DLD1 (cell line): ENCODE data around the gene IL5RA.

ENCODE experiments used
- in situ Hi-C: cut with HindIII; loops from 2 replicates; pipeline ENCODE4 v1.10.0; 2017; ENCODE audit warnings: low sequenced_read_pairs

IL5RA gene, protein sequence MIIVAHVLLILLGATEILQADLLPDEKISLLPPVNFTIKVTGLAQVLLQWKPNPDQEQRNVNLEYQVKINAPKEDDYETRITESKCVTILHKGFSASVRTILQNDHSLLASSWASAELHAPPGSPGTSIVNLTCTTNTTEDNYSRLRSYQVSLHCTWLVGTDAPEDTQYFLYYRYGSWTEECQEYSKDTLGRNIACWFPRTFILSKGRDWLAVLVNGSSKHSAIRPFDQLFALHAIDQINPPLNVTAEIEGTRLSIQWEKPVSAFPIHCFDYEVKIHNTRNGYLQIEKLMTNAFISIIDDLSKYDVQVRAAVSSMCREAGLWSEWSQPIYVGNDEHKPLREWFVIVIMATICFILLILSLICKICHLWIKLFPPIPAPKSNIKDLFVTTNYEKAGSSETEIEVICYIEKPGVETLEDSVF

DNA sequence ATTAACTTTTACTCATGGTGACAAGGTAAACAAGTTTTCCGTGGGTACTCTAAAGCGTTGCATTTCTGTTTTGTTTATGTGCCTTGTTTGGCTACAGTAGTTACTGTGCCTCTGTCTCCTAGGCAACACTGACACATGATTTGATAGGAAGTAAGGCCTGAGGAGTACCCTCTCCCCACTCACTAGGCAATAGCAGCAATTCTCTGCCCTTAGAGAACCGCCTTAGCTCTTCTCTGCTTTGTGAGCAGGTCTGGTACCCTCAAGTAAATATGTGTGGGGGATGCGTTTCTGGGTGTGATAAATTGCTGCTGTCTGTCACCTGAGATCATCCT lies at the start of gene IL5RA:
Gene IL5RA, minus strand, starts transcription at position 76 of the 332 bp plus-strand sequence. CDS start 5,390 bp downstream, outside the sequence.
- in situ Hi-C loops = no loop called here

DNA sequence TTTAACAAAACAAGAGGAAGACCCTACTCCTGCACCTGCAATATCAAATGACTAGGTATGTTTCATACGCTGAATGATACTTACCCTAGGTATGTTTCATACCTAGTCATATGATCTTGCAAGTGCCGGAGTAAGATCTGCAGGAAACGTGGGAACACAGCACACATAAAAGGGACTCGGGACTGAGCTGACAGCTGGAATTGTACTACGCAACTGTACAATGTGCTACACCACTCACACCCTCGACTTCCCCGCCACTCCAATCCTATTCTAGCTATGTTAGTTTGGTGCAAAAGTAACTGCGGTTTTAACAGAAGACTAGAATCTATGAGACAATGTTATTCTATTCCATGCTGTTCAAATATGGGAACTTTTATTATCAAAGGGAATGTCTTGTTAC lies 47.3 kb upstream of the IL5RA start:
- in situ Hi-C loops = no loop called here

DNA sequence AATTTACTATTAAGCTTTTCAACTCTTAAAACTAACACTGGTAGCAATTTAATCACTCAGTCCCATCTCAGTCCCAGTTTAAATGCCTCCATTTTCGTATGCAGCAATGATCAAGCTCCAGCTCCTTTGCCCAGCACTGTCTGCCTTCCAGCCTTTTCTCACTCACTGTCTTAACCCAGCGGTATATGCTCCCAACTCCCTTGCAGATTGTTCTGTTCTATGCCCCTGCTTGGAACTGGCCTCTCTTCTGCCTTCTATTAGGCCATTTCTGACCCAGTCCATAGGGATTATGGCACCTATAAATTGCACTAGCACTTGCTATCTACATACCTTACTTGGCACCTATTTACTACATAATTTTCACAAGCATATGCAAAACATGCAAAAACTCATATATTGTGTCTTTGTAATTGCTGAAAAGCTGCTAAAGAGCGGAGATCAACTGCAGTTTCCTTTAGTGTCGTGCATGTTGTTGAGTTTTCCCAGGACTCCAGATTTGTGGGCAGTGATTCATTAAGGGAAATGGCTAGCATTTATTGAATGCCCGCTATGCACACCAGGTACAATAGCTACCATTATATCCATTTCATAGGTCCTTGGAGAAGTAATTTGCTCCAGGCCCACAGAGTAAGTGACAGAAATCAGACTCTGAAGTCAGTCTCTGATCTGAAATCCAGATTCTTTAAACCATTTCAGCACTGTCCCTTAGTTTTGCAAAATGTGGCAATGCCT lies 44.9 kb upstream of the IL5RA start:
- in situ Hi-C loops = no loop called here

DNA sequence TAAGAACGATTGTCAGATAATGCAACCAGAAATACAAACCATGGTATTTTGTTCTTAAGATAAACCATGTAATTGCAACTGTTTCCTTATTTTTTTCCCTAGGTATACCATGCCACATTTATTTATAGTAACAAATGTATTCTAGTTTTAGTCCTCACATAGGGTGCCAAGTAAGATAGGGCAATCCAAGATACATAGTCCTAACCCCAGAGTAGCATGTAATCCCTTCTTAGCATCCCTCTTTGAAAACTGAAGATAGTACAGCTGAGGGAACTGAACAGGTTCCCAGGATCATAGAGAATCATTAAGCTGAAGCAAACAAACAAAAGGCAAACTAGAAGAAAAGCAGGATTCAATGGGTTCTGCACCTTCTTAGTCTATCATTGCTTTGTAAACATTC lies 41.3 kb upstream of the IL5RA start:
- in situ Hi-C loops = no loop called here

DNA sequence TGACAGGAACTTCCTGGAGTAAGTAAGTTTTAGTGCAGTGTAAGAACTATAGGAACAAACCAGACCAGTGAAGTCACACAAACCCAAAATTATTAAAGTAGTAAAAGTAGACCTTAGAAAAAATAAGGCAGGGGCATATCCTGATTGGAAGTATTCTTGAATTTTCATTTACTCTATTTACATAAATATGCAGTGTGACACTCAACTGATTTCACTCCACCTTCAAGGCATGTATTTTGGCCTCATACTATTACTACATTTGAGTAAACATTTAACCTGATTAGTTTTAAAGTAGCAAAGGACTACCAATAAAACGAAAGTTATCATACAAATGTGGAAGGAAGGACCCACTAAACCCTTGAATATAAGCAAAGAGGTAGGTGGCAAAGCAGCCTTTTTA lies 39.4 kb upstream of the IL5RA start:
- in situ Hi-C loops = no loop called here

DNA sequence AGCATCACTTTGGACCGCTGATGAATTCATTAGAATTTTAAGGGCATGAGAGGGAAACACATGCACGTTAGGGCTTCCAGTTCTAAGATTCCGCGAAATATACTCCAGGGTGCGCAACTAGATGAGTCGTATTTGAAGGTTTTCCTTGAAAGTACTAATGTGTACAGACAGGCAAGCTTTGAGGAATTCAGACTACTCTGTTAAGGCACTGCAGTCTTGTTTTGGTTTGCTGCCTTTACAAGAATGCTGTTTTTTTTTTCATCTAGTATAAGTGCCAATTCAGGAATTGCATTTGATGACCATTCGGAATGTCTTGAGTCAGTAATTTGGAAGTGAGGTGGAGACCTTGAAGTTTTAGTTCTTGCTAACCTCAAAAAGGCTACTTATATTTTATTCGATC lies 35.7 kb upstream of the IL5RA start:
- in situ Hi-C loops = no loop called here

DNA sequence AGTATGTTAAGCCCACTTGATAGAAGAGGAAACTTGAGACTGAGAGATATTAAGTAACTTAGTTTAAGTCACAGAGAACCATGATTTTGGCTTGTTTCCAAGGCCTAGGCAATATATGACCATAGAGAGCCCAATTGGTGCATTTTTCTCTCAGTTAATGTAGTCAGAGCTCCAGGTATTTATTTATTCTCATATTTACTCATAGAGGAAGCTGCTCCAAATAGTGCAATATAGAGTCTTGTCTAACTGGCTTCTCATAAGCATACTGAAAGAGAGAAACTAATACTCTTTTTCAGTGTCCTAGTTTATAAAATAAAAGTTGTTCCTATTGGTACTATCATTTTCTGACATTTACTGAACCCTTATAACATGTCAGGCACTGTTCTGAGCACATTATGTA lies 31.8 kb upstream of the IL5RA start:
- in situ Hi-C loops = no loop called here

DNA sequence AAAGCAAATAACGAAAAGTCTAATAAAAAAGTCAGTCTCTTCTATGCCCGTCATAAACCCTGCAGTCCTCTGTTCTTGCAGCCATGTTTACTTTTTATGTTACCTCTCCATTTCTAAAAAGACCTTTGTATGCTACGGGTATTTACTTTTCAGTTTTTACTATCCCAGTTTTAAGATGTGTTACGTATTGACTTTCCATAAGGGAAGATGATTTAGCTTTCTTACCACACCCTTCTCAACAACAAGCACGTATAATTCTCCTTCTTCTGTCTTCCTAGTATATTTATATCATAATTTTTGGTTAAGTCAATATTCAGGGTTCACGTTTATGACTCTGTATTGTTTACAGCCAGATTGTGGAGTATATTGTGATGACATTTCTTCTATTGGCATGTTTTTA lies 27.4 kb upstream of the IL5RA start:
- in situ Hi-C loops = no loop called here

DNA sequence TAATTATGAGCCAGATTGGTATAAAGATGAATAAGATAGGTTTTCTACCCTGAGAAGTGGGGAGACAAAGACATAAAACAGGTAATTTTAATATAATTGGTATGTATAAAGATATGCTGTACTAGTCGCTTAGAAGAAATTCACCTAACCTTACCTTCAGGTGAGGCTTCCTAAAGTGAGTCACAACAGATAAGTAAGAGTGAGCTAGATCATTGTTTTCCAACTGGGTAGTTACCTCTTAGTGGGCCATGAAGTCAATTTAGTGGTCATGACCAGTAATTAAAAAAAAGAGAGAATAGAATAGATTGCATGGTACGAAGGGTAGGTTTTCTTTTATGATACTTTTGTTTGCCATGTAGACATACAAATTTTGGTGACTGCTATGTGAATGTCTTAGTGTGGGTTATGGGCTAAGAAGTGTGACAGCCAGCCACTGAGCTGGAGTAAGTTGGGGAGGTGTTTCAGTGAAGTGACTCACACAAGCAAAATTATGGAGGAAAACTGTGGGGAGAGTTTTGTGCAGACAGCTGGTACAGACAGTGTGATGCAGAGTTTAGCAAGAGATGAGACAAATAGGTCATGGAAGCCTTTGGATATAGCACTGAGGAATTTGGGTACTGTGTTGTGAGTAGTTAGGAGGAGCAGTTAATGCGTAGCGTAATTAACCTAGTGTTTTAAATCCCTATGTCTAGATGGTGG lies 24.7 kb upstream of the IL5RA start:
- in situ Hi-C loops = no loop called here

DNA sequence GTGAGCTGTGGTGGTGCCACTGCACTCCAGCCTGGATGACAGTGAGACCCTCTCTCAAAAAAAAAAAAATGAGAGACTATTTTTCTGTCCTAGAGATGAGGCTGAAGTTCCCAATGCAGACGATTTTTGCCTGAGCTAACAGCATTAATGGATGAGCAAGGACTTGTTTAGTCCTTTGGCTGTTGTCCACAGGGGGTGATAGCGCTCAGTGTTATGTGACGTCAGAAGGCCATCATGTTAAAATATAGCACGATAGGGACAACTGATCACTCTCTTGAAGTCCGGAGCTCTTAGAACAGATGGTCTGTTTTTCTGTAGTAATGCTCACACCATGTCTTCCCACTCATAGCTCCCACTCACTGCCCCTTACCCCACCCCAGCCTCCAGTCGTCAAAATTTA lies 23.3 kb upstream of the IL5RA start:
- in situ Hi-C loops = no loop called here

DNA sequence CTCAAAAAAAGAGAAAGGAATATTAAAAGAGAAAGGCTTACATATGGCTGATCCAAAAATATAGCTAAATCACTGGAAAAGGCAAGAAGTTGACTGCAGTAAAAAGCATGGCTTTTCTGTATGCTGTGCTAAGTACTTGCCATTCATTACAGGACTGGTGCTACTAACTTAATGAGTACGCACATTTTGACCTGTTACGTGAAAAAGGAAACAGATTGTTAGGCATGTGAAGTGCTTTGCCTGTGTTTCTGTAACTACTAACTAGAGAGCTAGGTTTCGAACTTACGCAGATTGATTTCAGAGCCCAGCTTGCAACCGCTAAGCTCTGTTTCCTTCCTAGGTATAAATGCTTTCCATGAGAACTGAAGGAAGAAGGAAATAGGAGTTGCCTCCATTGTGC lies 19.4 kb upstream of the IL5RA start:
- in situ Hi-C loops = no loop called here

DNA sequence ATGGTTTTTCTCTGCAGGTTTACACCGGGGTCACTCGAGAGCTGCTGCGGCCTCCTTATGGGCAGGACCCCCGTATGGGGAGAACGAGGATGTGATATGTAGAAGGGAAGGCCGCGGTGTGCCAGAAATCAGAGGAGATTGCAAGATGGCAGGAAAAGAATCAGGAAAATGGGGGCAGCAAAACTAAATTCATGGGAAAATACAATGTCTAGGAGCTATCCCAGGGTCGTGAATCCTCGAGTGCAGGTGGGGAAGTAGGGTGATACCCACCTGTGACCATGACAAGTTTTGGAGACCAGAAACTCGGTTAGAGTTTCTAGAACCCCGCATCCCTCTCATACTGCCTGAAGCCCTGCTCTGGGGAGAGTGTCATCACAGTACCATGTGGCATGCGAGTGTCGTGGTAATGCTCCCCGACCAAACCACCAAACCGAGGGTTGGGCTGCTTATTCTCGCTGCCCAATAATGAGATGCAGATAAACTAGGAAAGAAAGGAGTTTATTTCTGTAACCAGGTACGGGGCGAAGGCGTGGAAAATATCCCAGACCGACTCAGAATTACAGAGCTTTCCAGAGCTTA lies 17.3 kb upstream of the IL5RA start:
- in situ Hi-C loops = no loop called here

DNA sequence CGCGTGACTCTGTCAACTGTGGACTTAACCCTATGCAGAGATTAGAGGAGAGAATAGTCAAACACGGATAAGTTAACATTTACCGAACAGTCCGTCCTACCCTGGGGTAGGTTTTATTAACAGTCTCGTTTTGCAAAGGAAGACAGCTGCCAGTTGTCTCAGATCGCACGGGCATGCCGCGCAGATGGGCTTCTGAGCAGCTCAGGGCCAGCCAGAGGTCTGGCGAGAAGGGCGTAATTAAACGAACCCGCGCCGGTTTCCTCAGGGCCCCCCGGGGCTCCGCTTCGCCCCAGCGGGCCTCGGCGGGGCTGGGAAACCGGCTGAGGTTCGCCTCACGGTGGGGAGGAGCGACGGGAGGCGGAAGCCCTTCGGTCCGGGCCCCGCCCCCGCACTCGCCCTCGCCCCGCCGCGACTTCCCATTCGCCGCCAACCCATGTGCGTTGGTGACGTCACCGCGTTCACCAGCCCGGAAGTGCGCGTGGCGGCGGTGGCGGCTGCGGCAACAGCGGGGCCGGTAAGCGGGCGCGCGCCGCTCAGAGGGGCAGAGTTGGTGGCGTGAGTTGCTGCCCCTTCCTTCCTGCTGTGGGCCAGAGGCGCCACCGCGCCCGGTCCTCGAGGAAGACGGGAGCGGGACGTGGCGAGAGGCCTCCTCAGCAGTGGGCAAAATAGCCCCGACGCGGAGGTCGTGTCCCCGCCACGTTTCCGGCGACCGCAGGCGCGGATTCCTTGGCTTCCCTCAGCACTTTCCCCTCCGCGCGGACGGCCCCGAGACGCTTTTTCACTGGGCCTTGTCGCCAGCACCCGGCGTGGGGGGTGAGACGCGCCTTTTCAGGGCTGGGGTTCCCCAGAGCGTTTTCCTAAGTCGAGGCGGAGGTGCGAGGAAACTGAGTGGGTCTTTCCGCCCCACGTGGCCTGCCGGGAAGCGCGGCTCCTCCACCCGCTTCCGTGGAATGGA lies 16.6 kb upstream of the IL5RA start, which contains the start of gene TRNT1:
Gene TRNT1, plus strand, starts transcription at position 464 of the 955 bp plus-strand sequence. CDS start 2,101 bp downstream, outside the sequence.
- in situ Hi-C loops = no loop called here

DNA sequence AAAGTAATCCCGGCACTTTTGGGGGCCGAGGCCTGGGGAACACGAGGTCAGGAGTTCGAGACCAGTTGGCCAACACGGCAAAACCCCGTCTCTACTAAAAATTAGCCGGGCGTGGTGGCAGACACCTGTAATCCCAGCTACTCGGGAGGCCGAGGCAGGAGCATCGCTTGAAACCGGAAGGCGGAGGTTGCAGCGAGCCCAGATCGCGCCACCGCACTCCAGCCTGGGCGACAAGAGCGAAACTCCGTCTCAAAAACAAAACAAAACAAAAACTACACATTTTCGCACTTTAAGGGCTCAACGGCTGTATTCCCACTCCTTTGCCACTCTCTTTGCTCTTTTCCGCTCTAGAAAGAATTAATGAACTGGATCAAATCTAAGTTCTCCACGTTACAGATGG lies 15.8 kb upstream of the IL5RA start:
- in situ Hi-C loops = no loop called here

DNA sequence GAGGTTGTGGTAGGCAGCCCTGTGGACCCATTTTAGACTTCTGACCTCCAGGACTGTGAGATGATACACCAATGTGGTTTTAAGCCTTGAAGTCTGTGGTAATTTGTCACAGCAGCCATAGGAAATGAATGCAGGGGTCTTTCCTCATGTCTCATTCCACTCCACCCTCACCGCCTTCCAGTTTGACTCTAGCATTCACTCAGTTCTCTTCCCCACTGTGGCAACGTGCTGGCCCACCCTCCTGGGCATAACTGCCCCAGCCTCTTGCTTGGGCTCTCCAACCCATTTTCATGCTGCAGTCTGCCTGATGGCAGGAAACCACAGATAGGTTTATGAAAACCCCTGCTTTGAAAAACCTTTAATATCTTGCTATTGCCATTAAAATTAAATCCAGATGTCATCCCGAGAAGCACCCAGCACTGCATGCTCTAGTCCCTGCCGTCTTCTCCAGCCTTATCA lies 9.2 kb upstream of the IL5RA start:
- in situ Hi-C loops = no loop called here

DNA sequence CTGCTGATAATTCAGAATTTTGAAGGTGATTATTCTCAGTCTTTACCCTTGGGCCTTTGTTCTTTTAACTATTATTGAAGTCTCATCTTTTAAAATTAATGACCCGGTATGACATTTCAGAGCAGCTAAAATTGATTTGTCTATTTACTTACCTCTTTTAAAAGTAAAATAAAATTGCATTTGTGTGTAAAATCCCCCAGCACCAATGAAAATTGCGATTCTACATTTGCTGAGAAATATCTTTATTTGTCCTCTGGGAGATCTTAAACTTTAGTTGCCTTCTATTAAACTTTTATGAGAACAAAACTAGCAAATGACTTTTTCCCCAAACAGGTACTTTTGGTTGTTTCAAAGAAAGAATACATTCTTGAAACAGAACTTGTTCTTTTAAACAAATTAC lies 7.5 kb upstream of the IL5RA start:
- in situ Hi-C loops = no loop called here

DNA sequence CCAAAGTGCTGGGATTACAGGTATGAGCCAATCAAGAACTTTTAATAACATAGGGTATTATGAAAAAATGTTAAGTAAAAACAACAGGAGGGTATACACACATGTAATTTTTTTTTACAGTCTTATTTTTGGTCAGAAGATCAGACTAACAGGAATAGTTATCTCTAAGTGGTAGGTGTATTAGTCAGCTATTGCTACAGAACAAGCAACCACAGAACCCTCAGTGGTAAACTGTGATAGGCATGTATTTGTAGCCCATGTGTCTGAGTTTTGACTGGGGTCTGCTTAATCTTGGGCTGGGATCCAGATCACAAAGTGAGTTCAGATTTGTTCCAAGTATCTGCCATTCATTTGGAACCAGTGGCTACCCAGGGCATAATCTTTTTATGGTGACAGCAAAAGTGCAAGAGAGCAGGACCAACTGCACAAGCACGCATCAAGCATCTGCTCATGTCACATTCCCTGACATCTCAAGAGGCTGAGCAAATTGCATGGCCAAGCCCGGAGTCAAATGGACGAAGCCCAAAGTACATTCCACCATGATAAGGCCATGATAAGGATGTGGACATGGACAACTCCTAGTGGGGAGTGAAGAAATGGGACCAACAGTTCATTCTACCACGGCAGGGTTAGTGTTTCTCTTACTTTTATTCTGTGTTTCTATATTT lies 3.0 kb upstream of the IL5RA start:
- in situ Hi-C loops = no loop called here

DNA sequence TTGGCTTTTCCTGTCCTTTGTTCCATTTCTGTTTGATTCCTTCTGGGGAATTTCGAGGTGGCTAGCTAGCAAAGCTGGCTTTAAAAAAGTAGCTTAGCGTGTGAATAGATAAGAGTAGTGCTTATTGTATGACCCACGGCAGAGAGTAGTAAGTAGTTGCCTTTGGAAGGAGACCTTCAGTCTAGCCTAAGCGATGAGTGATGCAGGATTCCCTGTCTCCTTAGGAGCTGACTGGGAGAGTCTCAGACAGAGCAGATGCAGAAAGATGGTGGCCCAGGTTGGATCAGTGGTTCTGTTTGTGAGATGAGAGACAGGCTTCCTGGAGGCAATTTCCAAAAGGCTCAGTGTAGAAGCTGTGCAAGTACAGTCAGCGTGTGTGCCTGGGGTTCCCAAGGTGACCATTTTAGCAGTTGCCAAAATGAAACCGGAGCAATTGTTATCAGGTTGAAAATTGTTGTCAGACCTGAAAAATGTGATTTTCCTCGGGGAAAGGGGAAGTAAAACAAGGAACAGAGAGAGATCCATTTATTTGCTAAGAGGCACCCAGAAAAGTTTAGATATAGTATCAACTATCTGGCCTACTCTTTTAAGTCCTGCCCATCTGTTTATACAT lies 681 bp upstream of the IL5RA start:
- in situ Hi-C loops = no loop called here
